ENCODE data around the gene SUSD3.
"Not testable (repeated sequence)": the region's sequence is repeated elsewhere in the genome, so short reads cannot be mapped to it uniquely, and the experiment has no call there.

The SUSD3 gene

GRCh38 chr9:93058355-93059010 is at the start of gene SUSD3:
Gene SUSD3, plus strand, starts transcription at chr9:93058701. Its CDS starts 42 bp downstream, at chr9:93058743.
- DNase-seq (ENCODE audit: low read depth) = no peak

DNA sequence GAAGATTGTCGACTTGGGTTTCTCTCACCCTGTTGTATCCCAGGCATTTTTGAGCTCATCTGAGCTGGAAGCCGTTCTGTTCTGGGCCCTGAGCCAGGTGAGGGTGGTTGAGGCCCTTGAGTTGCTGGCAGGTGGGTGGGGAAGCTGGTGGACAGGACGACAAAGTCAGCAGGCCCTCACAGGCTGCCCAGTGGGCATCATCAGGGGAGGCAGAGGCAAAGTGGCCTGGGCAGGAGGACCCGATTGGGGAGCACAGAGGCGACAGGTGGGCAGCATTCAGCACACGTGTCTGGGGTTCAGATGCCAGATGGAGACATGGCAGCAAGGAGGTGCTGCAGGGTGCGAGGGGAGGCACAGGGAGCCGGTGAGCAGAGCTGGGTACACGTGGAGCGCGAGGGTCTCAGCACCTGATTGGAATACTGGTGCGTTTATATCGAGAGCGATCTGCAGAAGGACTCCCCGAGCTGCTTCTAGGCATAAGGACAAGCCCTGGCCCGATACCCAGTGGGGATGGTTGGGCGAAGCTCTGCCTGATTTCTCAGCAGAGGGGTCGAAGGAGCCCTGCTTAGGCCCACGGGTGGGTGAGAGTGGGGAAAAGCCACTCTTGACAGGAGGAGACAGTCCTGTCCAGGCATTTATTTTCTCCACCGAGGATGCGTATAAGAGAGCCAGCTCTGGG is 49.0 kb upstream of the SUSD3 start:
- no peak for DNase-seq (ENCODE audit: low read depth)

- no peak for DNase-seq (ENCODE audit: low read depth)
Observed at GRCh38 chr9:93010056-93010455, 48.4 kb upstream of the SUSD3 start.

GRCh38 chr9:93010704-93011103 is 47.8 kb upstream of the SUSD3 start:
- DNase-seq (ENCODE audit: low read depth) = no peak

GRCh38 chr9:93011114-93011513 is 47.4 kb upstream of the SUSD3 start:
- no peak for DNase-seq (ENCODE audit: low read depth)

GRCh38 chr9:93012963-93013855 is 45.3 kb upstream of the SUSD3 start:
- no peak for DNase-seq (ENCODE audit: low read depth)

GRCh38 chr9:93013856-93014582 is 44.5 kb upstream of the SUSD3 start:
- no peak for DNase-seq (ENCODE audit: low read depth)

DNA sequence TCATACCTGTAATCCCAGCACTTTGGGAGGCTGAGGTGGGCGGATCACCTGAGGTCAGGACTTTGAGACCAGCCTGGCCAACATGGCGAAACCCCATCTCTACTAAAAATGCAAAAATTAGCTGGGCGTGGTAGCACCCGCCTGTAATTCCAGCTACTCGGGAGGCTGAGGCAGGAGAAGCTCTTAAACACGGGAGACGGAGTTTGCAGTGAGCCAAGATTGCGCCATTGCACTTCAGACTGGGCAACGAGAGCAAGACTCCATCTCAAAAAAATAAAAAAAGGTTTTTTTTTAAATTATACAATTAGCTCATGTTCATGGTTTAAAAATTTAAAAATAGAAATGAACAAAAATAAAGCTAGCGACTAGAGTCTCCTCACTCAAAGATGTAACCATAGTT is 43.3 kb upstream of the SUSD3 start:
- not testable (repeated sequence) for DNase-seq (ENCODE audit: low read depth)

DNA sequence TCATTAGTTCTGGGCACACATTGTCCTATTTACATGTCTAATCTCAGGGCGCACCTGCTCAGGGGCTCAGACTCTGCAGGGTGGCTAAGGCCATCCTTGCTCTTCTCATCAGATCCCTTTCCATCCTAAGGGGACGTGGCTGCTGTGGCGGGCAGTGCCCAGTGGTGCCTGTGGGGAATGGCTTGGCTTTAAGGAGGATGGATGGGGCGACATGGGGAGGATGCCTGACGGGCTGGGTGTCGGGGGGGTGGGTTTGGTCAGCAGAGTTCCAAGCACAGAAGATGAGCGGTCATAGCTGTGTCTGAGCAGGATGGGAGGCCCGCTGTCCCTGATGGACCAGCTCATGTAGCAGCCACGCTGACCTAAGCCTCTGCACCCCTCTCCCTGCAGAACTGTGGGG is 40.9 kb upstream of the SUSD3 start:
- no peak for DNase-seq (ENCODE audit: low read depth)

- no peak for DNase-seq (ENCODE audit: low read depth)
Observed at GRCh38 chr9:93020151-93020550, 38.4 kb upstream of the SUSD3 start.

- DNase-seq (ENCODE audit: low read depth) = no peak
Observed at GRCh38 chr9:93020771-93021670, 37.5 kb upstream of the SUSD3 start.

DNA sequence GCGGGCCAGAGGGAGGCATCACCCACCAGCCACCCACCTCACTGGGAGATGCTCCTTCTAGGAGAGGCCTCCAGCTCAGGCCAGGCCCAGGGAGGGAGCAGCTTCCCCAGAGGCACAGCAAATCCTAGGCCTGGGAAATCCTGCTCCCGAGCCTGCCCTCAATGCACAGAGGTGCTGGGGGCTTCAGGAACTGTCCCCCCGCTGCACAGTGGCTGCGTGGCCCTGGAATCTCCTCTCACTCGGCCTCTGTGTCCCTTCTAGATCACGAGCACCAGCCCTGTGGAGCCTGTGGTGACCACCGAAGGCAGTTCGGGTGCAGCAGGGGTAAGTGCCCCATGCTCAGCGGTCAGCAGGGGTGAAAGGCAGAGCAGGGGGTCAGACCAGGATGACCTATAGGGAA is 36.4 kb upstream of the SUSD3 start:
- DNase-seq (ENCODE audit: low read depth) = no peak

- DNase-seq (ENCODE audit: low read depth) = no peak
Observed at GRCh38 chr9:93022721-93023520, 35.6 kb upstream of the SUSD3 start.

GRCh38 chr9:93023521-93023815 is 35.0 kb upstream of the SUSD3 start:
- DNase-seq (ENCODE audit: low read depth) = no peak

DNA sequence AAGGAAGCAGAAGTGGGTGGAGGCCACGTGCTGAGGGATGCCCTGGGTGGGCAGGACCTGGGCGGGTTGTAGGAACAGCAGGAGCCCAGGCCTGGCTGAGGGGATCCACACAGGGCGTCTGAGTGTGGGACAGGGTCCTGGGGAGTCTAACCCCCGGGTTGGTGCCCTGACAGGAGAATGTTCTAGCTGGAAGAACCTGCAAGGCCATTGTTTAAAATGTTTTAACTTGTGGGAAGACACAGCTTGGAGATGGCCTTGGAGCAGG is 33.9 kb upstream of the SUSD3 start:
- DNase-seq (ENCODE audit: low read depth) = no peak

DNA sequence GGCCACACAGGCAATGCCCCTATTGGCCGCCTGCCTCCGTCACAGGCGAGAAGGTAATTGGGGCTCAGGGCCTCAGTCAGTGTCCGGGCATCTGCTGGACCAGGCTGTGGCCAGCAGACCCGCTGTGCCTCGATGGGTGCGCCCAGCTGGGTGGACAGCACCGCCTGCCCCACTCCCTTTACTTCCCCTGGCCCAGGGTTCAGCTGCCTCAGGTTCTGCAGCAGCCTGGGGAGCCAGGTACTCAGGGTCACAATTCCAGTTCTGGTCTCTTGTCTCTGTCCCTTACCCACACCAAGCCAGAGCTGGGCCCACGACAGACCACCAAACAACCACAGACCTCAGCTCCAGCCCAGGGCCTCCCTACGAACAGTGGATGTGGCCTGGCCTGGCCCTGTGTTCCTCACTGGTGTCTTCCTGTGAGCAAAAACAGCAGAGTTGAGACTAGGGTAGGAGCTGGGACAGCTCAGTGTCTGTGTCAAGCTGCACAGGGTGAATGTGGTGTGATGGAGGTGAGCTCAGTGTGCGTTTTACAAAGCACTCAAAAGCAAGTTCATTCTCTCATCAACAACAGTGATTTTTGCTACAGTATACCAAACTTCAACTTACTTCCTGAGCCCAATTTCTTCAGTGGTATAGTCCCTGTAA is 33.4 kb upstream of the SUSD3 start:
- DNase-seq (ENCODE audit: low read depth) = no peak

DNA sequence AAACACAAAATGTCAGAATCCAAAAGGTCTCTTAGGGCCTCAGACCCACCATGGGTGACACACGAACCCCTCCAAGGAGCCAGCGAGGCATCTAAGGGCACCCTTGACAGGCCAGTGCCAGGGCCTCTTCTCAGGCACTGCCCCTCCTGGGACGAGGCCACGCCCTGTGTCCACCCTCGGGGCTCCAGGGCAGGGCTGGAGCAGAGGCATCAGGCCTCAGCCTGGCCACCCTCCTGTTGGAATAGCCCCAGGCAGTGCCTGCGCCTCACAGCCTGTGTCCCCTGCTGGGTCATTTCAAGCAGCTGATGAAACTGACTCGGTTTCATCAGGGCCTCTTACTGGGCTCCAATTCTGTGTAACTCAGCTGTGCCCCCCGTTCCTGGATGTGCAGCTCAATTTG is 32.8 kb upstream of the SUSD3 start:
- DNase-seq (ENCODE audit: low read depth) = no peak

GRCh38 chr9:93026640-93027039 is 31.9 kb upstream of the SUSD3 start:
- no peak for DNase-seq (ENCODE audit: low read depth)

DNA sequence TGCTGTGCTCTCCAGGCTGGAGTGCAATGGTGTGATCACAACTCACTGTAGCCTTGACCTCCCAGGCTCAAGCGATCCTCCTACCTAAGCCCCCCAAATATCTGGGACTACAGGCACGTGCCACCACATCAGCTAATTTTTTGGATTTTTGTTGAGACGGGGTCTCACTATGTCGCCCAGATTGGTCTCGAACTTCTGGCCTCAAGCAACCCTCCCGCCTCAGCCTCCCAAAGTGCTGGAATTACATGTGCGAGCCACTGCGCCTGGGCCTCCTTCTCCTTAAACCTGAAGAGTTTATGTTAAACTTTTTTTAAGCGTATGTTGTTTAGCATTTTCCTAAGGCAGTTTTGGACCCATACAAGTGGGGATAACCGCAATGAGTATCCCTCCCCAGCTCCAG is 30.8 kb upstream of the SUSD3 start:
- DNase-seq (ENCODE audit: low read depth) = no peak

- no peak for DNase-seq (ENCODE audit: low read depth)
Observed at GRCh38 chr9:93028448-93029006, 30.0 kb upstream of the SUSD3 start.
